Upper lobe of left lung (tissue), 4 donors: ENCODE data around the gene FKBP2.

Source experiments
- CTCF ChIP-seq, 6 experiments: fragments of 450-650 bp in 4 of 6; fragments of 200-600 bp in 2 of 6; sonication (generic) in 2 of 6; IDR thresholded peaks; one replicate each; pipeline ENCODE4 v1.5.1; 2016 to 2019; ENCODE audit warnings: antibody characterized with exemption in 6 of 6
- POLR2AphosphoS5 ChIP-seq, 2 donors: sonication (generic); formaldehyde crosslinking; IDR thresholded peaks; one replicate each; pipeline ENCODE4 v1.5.1; 2017; ENCODE audit warnings: antibody characterized with exemption in 2 of 2

DNA sequence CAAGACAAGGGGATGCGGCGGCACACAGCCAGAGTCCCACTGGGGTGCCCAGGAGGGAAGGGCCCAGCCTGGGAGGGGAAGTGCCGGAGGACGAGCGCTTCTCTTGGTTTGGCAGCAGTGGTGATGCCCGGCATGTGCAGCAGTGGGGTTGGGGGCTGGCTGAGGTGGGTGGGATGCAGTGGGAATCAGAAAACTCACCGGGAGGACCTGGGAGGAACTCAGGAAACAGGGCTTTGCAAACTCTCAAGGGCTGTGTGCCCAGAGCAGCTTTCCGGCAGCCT lies 31.4 kb upstream of the FKBP2 start:
- no peak for TF ChIP-seq CTCF (IDR thresholded peaks at IDR 0.05)
- no peak for TF ChIP-seq POLR2AphosphoS5 (IDR thresholded peaks at IDR 0.05)
